GM19238 (cell line): ENCODE results near the gene INSL6.
"Not testable (repeated sequence)": the region's sequence is repeated elsewhere in the genome, so short reads cannot be mapped to it uniquely, and the experiment has no call there.

ENCODE experiments used
- DNase-seq: peaks from one replicate; pipeline ENCODE4 v3.0.0; 2011; ENCODE audit warnings: low spot score; ENCODE audit not compliant: insufficient read length

Gene INSL6

GRCh38 chr9:5185220-5185840 is at the start of gene INSL6:
TSS of gene INSL6 (minus strand) at chr9:5185639. CDS start at chr9:5185602, 37 bp downstream.
- no peak for DNase-seq

- no peak for DNase-seq
Measured at GRCh38 chr9:5231212-5231611, 45.8 kb upstream of the INSL6 start, which contains the start of gene INSL4. TSS of gene INSL4 (plus strand) at chr9:5231419. CDS start at chr9:5231524, 105 bp downstream.

- no peak for DNase-seq
Measured at GRCh38 chr9:5230554-5230953, 45.1 kb upstream of the INSL6 start.

- DNase-seq = no peak
Measured at GRCh38 chr9:5205071-5205470, 19.6 kb upstream of the INSL6 start.

- DNase-seq = no peak
Measured at GRCh38 chr9:5195463-5195862, 10.0 kb upstream of the INSL6 start.

- no peak for DNase-seq
Measured at GRCh38 chr9:5193345-5193744, 7.9 kb upstream of the INSL6 start.

GRCh38 chr9:5191985-5192384 is 6.5 kb upstream of the INSL6 start:
- DNase-seq = no peak

GRCh38 chr9:5188060-5188984 is 2.9 kb upstream of the INSL6 start:
- no peak for DNase-seq

- peak; percentile 16 for DNase-seq
Measured at GRCh38 chr9:5186416-5187169, 1.2 kb upstream of the INSL6 start.

- no peak for DNase-seq
Measured at GRCh38 chr9:5184776-5185175, 663 bp downstream of the INSL6 start.

- DNase-seq = not testable (repeated sequence)
Measured at GRCh38 chr9:5180631-5181030, 4.8 kb downstream of the INSL6 start.

GRCh38 chr9:5178126-5178805 is 7.2 kb downstream of the INSL6 start:
- no peak for DNase-seq

GRCh38 chr9:5146241-5146640 is 39.2 kb downstream of the INSL6 start:
- DNase-seq = no peak

GRCh38 chr9:5144217-5144616 is 41.2 kb downstream of the INSL6 start:
- DNase-seq = no peak

- DNase-seq = no peak
Measured at GRCh38 chr9:5140151-5140550, 45.3 kb downstream of the INSL6 start.

- DNase-seq = no peak
Measured at GRCh38 chr9:5122516-5122915, 62.9 kb downstream of the INSL6 start.

GRCh38 chr9:5122116-5122515 is 63.3 kb downstream of the INSL6 start:
- no peak for DNase-seq

GRCh38 chr9:5113994-5114748 is 71.3 kb downstream of the INSL6 start:
- no peak for DNase-seq
